ENCODE results near the gene NCAM1.

Gene NCAM1

DNA sequence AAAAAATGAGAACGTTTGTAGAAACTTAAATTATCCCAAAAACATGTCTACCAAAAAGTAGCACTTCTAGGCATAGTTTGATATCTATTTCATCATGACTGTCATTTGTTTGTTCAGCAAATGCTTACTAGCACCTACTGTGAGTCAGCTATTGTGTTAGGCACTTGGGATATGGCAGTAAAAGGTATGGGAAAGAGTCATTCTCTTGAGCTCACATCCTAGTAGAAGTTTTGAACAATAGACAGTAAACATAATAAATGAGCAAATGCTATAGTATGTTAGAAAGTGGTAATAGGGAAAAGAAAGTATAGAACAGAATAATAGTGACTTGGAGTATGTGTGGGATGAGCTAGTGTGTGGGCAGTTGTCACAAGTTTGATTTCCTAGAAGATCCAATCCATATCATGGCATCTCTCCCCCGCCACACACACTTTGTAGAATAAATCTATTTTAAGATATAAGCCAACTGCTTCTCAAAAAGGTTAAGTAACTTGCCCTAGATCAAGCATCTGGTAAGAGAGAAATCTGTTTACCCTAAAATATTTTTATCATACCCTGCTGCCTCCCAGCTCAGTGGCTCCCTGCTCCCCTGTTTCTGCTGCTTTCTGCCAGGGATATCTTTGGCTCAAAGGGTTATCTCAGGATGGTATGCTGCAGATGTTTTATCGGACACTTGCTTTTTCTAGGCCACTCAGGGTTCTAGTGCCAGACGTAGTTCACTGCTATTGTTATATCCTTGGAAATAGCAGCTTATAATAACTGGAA, 129.7 kb downstream of the NCAM1 start:
- DNase-seq (ENCODE audit: low spot score): no peak

DNA sequence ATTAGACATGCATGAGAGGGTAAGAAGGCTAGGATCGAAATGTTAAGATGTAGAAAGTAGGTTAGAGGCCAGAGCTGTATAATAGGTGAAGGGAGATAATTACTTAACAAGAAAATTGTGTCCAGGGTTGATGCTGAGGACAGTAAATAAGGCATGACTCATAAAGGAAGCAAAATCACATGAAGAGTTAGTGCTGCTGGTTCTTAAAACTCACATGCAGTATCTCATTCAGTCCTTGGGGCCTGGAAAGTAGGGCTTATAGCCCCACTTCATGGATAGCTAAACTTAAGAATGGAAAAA, 130.2 kb downstream of the NCAM1 start:
- DNase-seq (ENCODE audit: low spot score): no peak

DNA sequence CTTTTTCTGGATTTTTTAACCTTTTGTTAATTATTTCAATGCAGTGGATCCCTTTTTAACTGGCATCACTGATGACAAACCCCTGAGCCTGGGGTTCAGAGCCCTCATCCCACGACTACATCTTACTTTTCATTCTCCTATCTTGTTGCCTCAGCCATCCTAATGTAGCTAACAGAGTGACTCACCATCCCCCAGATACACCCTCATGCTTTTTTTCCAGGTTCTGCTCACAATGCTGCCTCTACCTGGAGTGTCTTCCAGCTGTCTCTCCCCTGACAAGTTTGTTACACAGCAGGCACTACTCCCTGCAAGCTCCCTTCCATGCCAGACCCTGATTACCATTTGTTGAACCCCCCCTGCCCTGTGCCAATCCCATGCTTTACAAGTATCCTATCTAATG, 135.4 kb downstream of the NCAM1 start:
- no peak for DNase-seq (ENCODE audit: low spot score)

GRCh38 chr11:113103932-113104690, 142.9 kb downstream of the NCAM1 start:
- no peak for DNase-seq (ENCODE audit: low spot score)

- DNase-seq (ENCODE audit: low spot score): no peak
Measured at GRCh38 chr11:113104691-113105251, 143.6 kb downstream of the NCAM1 start.

GRCh38 chr11:113105592-113105991, 144.4 kb downstream of the NCAM1 start:
- no peak for DNase-seq (ENCODE audit: low spot score)

DNA sequence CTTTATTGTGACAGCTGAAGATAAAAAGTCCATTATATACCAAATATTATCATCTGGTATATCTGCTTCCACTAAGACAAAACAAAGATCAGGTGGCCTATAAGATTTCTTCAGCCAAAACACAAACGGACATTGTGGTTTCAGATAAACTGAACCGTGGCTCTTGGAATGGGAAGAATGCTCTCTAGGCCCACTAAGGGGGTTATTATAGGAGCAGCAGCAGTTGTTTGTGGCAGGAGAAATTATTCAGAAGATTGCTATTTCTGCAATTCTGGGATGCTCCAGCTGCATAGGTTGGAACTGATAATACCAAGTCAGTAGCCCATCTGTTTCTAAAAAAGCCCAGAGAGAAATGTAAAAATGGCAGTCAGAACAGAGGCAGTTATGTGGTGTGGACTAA, 145.3 kb downstream of the NCAM1 start:
- no peak for DNase-seq (ENCODE audit: low spot score)

DNA sequence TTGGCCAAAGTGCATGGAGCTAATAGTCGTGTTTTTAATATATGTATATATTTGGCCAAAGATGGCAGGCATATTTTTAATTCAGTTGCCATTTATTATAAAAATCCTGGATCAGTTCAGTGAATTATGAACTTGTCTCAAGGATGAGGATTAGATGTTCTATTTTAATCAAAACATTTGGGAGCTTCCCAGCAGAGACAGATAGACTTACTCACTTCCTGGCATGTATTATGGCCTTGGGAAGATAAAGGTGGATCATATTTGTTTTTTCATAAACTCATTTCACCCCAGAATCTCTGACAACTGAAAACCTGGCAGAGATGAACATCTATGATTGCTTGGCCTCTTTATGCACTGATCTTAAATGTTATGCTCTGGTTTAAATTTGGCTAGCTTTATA, 148.8 kb downstream of the NCAM1 start:
- no peak for DNase-seq (ENCODE audit: low spot score)

- DNase-seq (ENCODE audit: low spot score): no peak
Measured at GRCh38 chr11:113111156-113111555, 149.9 kb downstream of the NCAM1 start.

GRCh38 chr11:113112307-113112706, 151.1 kb downstream of the NCAM1 start:
- DNase-seq (ENCODE audit: low spot score): no peak

DNA sequence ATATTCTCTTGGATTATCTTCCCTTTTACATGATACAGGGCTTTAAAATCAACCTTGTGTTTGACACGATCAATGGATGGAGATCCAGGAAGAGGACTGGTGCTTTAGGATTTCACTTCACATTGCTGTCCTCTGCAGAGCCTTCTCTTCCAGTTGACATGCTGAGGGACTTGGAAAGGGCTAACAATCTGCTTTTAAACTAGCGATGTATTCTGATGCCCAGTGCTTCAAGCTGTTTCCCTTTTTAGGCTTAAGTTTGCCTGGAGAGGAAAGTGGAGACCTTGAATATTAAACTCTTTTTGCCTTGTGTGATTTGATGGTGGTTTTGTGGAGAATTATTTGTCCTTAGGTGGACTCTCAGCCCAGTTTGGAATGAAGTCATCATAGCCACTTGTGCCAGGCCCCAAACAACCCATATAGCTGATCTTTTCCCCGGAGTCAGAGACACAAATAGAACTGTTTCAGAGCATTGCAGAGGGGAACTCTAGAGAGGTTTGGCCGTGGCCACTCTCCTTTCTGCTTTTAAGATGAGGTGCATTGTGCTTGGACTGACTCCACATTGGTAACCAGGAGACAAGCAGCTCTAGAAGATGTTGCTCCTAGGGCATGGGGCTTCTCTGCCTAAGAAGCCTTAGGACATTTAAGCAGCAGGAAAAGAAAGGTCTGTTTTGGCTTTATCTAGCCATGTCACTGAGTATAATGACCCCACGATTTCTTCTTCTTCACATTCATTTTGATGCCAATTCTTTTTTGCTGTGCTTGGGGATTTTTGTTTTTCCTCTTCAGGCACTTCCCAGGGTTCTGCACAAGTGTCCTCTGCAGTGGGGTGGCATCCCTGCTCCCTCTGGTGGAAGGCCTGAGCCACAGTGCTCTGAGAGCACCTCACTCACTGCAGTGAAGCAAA, 152.8 kb downstream of the NCAM1 start:
- peak; percentile 61 for DNase-seq (ENCODE audit: low spot score)

DNA sequence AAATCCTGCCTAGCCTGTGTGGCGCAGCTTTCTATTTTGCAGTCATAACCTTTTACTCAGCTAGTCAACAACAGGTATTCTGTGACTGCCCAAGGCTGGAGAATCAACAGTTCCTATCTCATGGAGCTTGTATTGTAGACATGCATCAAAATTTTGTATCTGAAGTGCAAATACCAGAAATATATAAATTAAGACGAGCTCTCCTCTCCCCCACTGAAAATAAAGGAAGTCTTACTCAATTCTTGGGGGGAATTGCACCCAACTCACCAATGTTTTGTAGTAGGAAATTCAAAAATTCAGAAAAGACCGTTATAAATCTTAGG, 153.4 kb downstream of the NCAM1 start:
- no peak for DNase-seq (ENCODE audit: low spot score)

DNA sequence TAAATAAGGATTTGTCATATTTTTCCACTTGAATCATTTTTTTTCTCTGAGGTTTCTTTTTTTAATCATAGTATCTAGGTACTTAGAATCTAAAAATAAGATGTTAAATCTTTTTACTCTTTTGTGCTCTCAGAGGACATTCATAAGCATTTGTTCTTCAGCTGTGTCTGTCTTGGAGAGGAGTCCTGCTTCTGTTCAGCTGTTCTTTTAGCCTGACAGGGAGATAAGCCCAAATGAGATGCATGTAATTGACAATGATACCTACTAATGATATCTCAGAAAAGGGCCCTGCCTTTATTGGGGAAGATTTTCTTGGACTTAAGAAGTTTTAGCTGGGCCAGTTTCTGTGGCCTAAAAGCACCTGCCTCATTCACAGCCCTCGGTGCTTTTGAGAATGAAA, 156.9 kb downstream of the NCAM1 start:
- DNase-seq (ENCODE audit: low spot score): no peak

- DNase-seq (ENCODE audit: low spot score): no peak
Measured at GRCh38 chr11:113119074-113119473, 157.9 kb downstream of the NCAM1 start.

DNA sequence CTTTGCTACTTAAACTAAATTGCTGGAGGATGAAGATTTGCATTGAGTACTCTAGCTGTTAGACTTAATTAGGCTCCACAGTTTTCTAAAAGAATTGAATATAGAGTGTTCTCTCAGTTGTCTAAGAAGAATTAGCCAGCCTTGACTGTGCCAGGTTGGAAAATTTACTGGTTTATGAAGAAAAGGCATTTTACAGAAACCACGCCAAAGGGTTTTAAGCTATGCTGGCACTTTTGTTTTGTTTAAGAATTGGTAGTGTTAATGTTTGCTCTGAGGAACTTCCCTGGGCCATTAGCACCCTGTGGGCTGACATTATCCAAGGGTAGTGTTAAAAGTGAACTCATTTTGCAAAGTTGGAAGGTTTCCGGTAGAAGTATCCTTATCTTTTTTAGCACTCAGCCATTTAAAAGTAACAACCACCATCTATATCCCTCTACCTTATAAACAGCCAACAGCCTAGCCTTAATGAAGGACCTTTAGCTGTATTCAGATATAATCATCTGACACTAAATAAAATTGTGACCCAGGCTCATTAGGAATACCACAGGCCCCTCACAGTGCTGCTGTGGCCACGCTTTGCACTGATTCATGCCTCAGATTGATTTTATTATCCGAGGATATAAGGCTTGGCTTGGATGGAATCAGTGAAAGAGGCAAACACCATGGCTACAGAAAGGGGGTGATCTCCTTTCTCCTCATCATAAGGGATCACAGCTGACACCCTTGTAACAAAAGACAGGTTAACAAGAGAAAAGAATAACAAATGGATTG, 158.9 kb downstream of the NCAM1 start:
- no peak for DNase-seq (ENCODE audit: low spot score)

- DNase-seq (ENCODE audit: low spot score): no peak
Measured at GRCh38 chr11:113121746-113122145, 160.5 kb downstream of the NCAM1 start.

GRCh38 chr11:113124006-113124405, 162.8 kb downstream of the NCAM1 start:
- no peak for DNase-seq (ENCODE audit: low spot score)

- no peak for DNase-seq (ENCODE audit: low spot score)
Measured at GRCh38 chr11:113124578-113124977, 163.4 kb downstream of the NCAM1 start.

- DNase-seq (ENCODE audit: low spot score): no peak
Measured at GRCh38 chr11:113129261-113129992, 168.2 kb downstream of the NCAM1 start.

DNA sequence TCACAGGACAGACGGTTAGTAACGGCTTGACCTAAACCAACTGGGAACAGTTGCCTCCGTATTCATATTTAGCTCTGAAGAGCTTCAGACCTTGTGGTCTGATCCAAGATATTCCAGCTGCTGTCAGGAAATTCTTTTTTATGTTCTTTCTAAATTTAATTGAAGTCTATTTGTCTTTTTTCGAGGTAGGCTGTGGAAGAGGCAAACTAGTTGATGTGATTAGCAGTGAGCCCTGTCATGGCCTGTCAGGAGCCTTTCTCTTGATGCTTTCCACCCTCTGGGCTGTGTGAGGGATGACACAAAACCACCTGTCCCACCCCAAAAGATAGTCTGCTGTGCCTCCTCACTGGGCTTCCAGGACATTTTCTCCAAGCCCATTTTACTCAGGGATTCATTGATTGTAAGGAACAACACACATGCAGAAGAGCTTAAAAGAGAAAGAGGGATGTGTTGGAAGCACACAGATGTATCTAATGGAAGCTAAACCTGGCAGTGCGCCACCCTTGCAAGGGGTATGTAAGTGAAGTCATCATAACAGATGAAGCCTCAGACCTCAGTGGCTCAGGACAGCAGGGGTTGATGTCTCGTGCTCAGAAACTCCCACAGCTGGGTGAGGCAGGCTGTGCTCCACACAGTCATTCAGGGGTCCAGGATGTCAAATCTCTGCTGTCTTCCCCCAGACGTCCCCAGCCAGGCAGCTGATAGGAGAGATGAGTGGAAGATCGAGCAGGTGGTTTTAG, 170.0 kb downstream of the NCAM1 start:
- no peak for DNase-seq (ENCODE audit: low spot score)
